Glutamatergic neuron (in vitro differentiated cells): ENCODE measurements around the gene CDKN3. TPM values are rescaled to one million over a fixed set of nuclear protein-coding genes. Genes with fewer than 3 reads are reported as not detected.
"Not testable (repeated sequence)": the region's sequence is repeated elsewhere in the genome, so short reads cannot be mapped to it uniquely, and the experiment has no call there.

Experiments used
- DNase-seq: peaks from one replicate; pipeline ENCODE4 v3.0.0; 2022
- H3K27ac Mint-ChIP-seq: one replicate; pipeline ENCODE4 v1.8.0; 2020; ENCODE audit warnings: mild to moderate bottlenecking, mixed read lengths, inconsistent platforms; ENCODE audit not compliant: unreplicated experiment
- H3K27me3 Mint-ChIP-seq: one replicate; pipeline ENCODE4 v1.8.0; 2020; ENCODE audit warnings: mild to moderate bottlenecking, moderate library complexity, mixed read lengths, inconsistent platforms; ENCODE audit not compliant: unreplicated experiment
- H3K36me3 Mint-ChIP-seq: one replicate; pipeline ENCODE4 v1.8.0; 2020; ENCODE audit warnings: mild to moderate bottlenecking, mixed read lengths, inconsistent platforms; ENCODE audit not compliant: unreplicated experiment
- H3K4me1 Mint-ChIP-seq: one replicate; pipeline ENCODE4 v1.8.0; 2020; ENCODE audit warnings: mild to moderate bottlenecking, low read depth, mixed read lengths, inconsistent platforms; ENCODE audit not compliant: unreplicated experiment
- H3K4me3 Mint-ChIP-seq: one replicate; pipeline ENCODE4 v1.8.0; 2020; ENCODE audit warnings: mild to moderate bottlenecking, mixed read lengths, inconsistent platforms; ENCODE audit not compliant: unreplicated experiment
- H3K9me3 Mint-ChIP-seq: one replicate; pipeline ENCODE4 v1.8.0; 2020; ENCODE audit warnings: mild to moderate bottlenecking, moderate library complexity, mixed read lengths, inconsistent platforms; ENCODE audit not compliant: unreplicated experiment
- total RNA-seq: library from RNA; stranded (reverse); fragmentation: NEBNext Ultra II Directional; extraction: Animal tissue kit (Norgen Biotek cat#: 25700); gene quantifications from one replicate; pipeline ENCODE4 v1.2.1, GENCODE V29; 2021; ENCODE audit not compliant: unreplicated experiment
- TF ChIP-seq, protein P1 (sequence below): fragments of 200-600 bp; sonication (generic); IDR thresholded peaks from one replicate; pipeline ENCODE4 v1.5.0; 2021; ENCODE audit not compliant: partially characterized antibody, unreplicated experiment

The CDKN3 gene
- total RNA-seq, 1 donor from 2014 or later = 4.4 TPM

DNA sequence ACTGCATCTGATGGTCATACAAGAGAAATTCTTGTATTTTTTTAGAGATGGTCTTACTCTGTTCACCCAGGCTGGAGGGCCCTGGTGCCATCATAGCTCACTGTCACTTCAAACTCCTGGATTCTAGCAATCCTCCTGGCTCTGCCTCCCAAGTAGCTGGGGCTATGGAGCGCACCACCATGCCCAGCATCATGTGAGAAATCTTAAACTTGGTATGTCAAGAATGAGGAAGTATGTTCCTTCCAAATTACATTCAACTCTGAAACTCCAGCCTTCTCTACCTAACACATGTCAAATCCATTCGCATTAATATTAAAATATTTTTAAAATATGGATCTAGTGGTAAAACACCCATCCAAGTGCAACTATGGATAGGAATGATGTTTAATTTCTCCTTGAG is 27.5 kb upstream of the CDKN3 start:
- DNase-seq = no peak
- Mint-ChIP-seq H3K27ac (no peak overlapping the region), H3K36me3 (no peaks in the 10 kb centered on the region), H3K4me1 (no peaks in the 10 kb centered on the region), H3K9me3 (no peaks in the 10 kb centered on the region), H3K4me3 (no peak overlapping the region), H3K27me3 (no peaks in the 10 kb centered on the region)
- TF ChIP-seq, protein P1, sequence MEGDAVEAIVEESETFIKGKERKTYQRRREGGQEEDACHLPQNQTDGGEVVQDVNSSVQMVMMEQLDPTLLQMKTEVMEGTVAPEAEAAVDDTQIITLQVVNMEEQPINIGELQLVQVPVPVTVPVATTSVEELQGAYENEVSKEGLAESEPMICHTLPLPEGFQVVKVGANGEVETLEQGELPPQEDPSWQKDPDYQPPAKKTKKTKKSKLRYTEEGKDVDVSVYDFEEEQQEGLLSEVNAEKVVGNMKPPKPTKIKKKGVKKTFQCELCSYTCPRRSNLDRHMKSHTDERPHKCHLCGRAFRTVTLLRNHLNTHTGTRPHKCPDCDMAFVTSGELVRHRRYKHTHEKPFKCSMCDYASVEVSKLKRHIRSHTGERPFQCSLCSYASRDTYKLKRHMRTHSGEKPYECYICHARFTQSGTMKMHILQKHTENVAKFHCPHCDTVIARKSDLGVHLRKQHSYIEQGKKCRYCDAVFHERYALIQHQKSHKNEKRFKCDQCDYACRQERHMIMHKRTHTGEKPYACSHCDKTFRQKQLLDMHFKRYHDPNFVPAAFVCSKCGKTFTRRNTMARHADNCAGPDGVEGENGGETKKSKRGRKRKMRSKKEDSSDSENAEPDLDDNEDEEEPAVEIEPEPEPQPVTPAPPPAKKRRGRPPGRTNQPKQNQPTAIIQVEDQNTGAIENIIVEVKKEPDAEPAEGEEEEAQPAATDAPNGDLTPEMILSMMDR = no peak

DNA sequence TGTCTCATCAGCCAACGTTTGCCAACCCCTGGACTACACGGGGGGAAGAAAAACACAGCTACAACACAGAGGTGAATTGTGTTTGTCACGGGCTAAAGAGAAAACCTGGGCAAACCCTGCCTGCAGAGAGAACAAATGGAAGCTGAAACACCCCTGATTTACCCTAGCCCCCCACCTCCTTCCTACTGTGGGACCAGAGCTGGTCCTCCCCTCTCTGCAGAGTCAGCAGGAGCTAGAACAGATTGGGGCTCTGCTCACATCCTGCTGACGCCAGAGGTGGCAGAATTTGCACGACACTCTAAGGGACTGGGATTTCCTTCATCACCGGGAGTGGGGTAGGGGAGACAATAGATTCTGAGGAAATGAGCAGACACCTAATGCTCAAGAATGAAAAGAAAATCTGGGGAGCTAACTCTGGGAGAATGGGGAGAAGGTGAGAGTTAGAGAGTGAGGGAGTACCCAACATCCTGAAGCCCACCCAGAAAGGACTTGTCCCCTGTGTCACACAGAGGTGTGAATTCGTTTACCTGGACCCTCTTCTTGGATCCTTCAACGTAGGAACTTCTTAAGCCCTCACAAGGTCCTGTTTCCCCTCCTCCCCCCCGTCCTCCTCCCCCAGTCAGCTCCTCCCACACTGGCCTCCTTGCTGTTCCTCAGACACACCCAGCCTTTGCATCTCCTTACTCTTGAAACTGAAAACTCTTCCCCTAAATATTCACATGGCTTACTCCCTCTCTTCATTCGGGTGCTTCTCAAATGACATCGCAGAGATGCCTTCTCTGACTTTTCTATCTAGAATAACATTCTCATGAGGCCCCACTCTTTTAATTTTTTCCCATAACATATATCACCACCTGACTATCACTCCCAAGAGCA is 26.2 kb upstream of the CDKN3 start:
- no peak overlapping the region for H3K27ac Mint-ChIP-seq
- H3K4me1 Mint-ChIP-seq = no peaks in the 10 kb centered on the region
- no peaks in the 10 kb centered on the region for H3K36me3 Mint-ChIP-seq
- TF ChIP-seq, protein P1 = no peak
- H3K27me3 Mint-ChIP-seq = no peaks in the 10 kb centered on the region
- H3K9me3 Mint-ChIP-seq = no peaks in the 10 kb centered on the region
- no peak overlapping the region for H3K4me3 Mint-ChIP-seq
- DNase-seq = no peak

DNA sequence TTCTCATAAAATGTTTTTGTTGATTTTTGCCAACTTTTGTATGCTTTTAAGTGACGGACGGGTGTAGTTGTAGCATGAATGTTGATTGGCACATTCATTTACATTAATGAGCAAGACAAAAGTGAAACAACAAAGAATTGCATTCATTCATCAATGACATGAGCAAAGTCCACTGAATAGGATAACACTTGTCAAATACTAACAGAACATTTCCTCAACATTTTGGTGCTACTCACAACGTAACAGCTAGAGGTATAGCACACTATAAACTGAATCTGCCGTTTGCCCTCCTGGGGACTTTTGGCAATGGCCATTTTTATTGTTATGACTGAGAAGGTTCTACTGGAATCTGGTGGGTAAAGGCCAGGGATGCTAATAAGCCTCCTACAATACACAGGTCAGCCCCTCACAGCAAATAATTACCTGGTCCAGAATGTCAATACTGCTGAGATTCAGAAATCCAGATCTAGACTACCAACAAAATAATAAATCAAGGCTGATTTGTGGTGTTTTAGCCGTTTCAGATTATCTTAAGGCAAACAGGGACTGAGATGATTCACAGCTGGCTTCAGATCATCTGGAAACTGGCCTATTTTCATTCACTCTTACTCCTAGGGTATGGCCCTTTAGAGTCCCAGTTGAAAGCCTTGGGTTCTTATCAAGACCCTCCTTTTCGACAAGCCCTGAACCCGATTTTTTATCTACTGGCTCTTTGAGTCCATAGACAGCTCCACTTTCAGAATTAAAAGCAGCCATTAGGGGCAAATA is 22.5 kb upstream of the CDKN3 start:
- H3K27ac Mint-ChIP-seq = no peak overlapping the region
- DNase-seq = no peak
- TF ChIP-seq, protein P1 = no peak
- peaks cover 3% of the 10 kb centered on the region for H3K27me3 Mint-ChIP-seq
- H3K4me3 Mint-ChIP-seq = no peak overlapping the region
- H3K4me1 Mint-ChIP-seq = no peaks in the 10 kb centered on the region
- H3K9me3 Mint-ChIP-seq = no peaks in the 10 kb centered on the region
- no peaks in the 10 kb centered on the region for H3K36me3 Mint-ChIP-seq

DNA sequence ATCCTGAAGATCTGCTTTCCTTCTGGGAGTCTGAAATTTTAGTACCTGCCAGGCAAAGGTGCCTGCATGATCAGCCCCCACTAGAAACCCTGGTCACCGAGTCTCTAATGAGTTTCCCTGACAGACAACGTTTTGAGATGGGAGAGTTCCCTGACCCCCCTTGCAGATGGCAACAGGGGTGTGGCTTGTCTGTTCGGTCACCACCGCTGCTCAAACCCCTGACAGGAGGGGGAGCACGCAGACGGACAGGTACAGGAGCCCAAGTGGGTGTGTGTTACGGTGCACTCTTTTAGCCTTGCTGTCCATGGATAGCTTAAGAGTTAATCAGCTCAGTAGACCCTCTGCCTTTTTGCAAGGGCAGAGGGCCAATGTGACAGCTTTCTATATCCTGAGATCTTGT is 19.3 kb upstream of the CDKN3 start:
- no peak for DNase-seq
- TF ChIP-seq, protein P1 = no peak
- H3K9me3 Mint-ChIP-seq = no peaks in the 10 kb centered on the region

DNA sequence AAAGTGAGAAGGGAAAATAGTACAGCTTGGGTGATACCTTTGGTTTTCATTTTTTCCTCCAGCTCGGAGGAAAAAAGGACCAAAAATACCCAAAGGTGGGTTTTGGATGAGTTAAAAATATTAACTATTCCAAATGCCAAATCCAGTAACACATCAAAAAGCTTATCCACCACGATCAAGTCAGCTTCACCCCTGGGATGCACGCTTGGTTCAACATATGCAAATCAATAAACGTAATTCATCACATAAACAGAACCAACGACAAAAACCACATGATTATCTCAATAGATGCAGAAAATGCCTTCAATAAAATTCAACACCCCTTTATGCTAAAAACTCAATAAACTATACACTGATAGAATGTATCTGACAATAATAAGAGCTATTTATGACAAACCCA is 17.9 kb upstream of the CDKN3 start:
- not testable (repeated sequence) for H3K9me3 Mint-ChIP-seq, H3K27me3 Mint-ChIP-seq, H3K36me3 Mint-ChIP-seq, DNase-seq, H3K4me3 Mint-ChIP-seq, H3K4me1 Mint-ChIP-seq, H3K27ac Mint-ChIP-seq

More for the DNA sequence above, 19.3 kb upstream of the CDKN3 start:
- Mint-ChIP-seq H3K27ac (no peak overlapping the region), H3K4me1 (no peaks in the 10 kb centered on the region), H3K4me3 (no peak overlapping the region), H3K36me3 (no peaks in the 10 kb centered on the region), H3K27me3 (peaks cover 3% of the 10 kb centered on the region)

GRCh38 chr14:54380558-54380957 is 16.2 kb upstream of the CDKN3 start:
- H3K4me1 Mint-ChIP-seq, H3K27me3 Mint-ChIP-seq, H3K9me3 Mint-ChIP-seq, H3K36me3 Mint-ChIP-seq, H3K27ac Mint-ChIP-seq, DNase-seq, H3K4me3 Mint-ChIP-seq: not testable (repeated sequence)
